ENCODE measurements around the gene NINJ2.
A peak's percentile ranks its signal among the peaks of the same experiment; 100 is the strongest.
"Not testable (repeated sequence)": the region's sequence is repeated elsewhere in the genome, so short reads cannot be mapped to it uniquely, and the experiment has no call there.

NINJ2 gene

GRCh38 chr12:640773-641172 is 22.5 kb downstream of the NINJ2 start:
- Mint-ChIP-seq H3K4me1 (ENCODE audit: low read depth) (peaks cover 69% of the 10 kb centered on the region), H3K4me3 (no peak overlapping the region), H3K27ac (peak overlapping the region; percentile 95), H3K36me3 (ENCODE audit: low read depth) (peaks cover 3% of the 10 kb centered on the region), H3K27me3 (no peaks in the 10 kb centered on the region), H3K9me3 (no peaks in the 10 kb centered on the region)
- DNase-seq: peak; percentile 20

- H3K4me1 Mint-ChIP-seq (ENCODE audit: low read depth): peaks cover 63% of the 10 kb centered on the region
- DNase-seq: no peak
- H3K4me3 Mint-ChIP-seq: no peak overlapping the region
Measured at GRCh38 chr12:639988-640387, 23.3 kb downstream of the NINJ2 start.

GRCh38 chr12:639566-639965 is 23.7 kb downstream of the NINJ2 start:
- no peaks in the 10 kb centered on the region for H3K27me3 Mint-ChIP-seq
- peak overlapping the region; percentile 95 for H3K27ac Mint-ChIP-seq
- no peaks in the 10 kb centered on the region for H3K9me3 Mint-ChIP-seq
- peak overlapping the region; percentile 29 for H3K4me3 Mint-ChIP-seq
- peaks cover 5% of the 10 kb centered on the region for H3K36me3 Mint-ChIP-seq (ENCODE audit: low read depth)
- H3K4me1 Mint-ChIP-seq (ENCODE audit: low read depth): peaks cover 59% of the 10 kb centered on the region
- DNase-seq: peak; percentile 33

More at GRCh38 chr12:639988-640387, 23.3 kb downstream of the NINJ2 start:
- Mint-ChIP-seq H3K9me3 (no peaks in the 10 kb centered on the region), H3K27ac (peak overlapping the region; percentile 95), H3K36me3 (ENCODE audit: low read depth) (peaks cover 5% of the 10 kb centered on the region), H3K27me3 (no peaks in the 10 kb centered on the region)

- no peaks in the 10 kb centered on the region for H3K9me3 Mint-ChIP-seq
- H3K27me3 Mint-ChIP-seq: no peaks in the 10 kb centered on the region
- peak overlapping the region; percentile 95 for H3K27ac Mint-ChIP-seq
- peak overlapping the region; percentile 29 for H3K4me3 Mint-ChIP-seq
- peaks cover 55% of the 10 kb centered on the region for H3K4me1 Mint-ChIP-seq (ENCODE audit: low read depth)
- DNase-seq: peak; percentile 40
- peaks cover 5% of the 10 kb centered on the region for H3K36me3 Mint-ChIP-seq (ENCODE audit: low read depth)
Measured at GRCh38 chr12:638953-639557, 24.2 kb downstream of the NINJ2 start.

GRCh38 chr12:636632-637031 is 26.6 kb downstream of the NINJ2 start:
- no peaks in the 10 kb centered on the region for H3K27me3 Mint-ChIP-seq
- peaks cover 5% of the 10 kb centered on the region for H3K36me3 Mint-ChIP-seq (ENCODE audit: low read depth)
- peaks cover 60% of the 10 kb centered on the region for H3K4me1 Mint-ChIP-seq (ENCODE audit: low read depth)
- no peak overlapping the region for H3K27ac Mint-ChIP-seq
- H3K4me3 Mint-ChIP-seq: no peak overlapping the region
- no peaks in the 10 kb centered on the region for H3K9me3 Mint-ChIP-seq
- no peak for DNase-seq

- DNase-seq: no peak
- H3K4me3 Mint-ChIP-seq: no peak overlapping the region
- H3K27ac Mint-ChIP-seq: peak overlapping the region; percentile 6
- H3K4me1 Mint-ChIP-seq (ENCODE audit: low read depth): peaks cover 44% of the 10 kb centered on the region
- H3K27me3 Mint-ChIP-seq: no peaks in the 10 kb centered on the region
- H3K9me3 Mint-ChIP-seq: no peaks in the 10 kb centered on the region
- H3K36me3 Mint-ChIP-seq (ENCODE audit: low read depth): peaks cover 9% of the 10 kb centered on the region
Measured at GRCh38 chr12:633731-634130, 29.5 kb downstream of the NINJ2 start.

- Mint-ChIP-seq H3K4me1 (ENCODE audit: low read depth) (peaks cover 38% of the 10 kb centered on the region), H3K9me3 (no peaks in the 10 kb centered on the region), H3K36me3 (ENCODE audit: low read depth) (peaks cover 9% of the 10 kb centered on the region), H3K4me3 (peak overlapping the region; percentile 82), H3K27ac (peak overlapping the region; percentile 68), H3K27me3 (no peaks in the 10 kb centered on the region)
- no peak for DNase-seq
Measured at GRCh38 chr12:632102-632696, 31.0 kb downstream of the NINJ2 start.

GRCh38 chr12:630656-631632 is 32.3 kb downstream of the NINJ2 start:
- H3K9me3 Mint-ChIP-seq: no peaks in the 10 kb centered on the region
- H3K4me3 Mint-ChIP-seq: peak overlapping the region; percentile 82
- H3K36me3 Mint-ChIP-seq (ENCODE audit: low read depth): peaks cover 9% of the 10 kb centered on the region
- H3K27me3 Mint-ChIP-seq: no peaks in the 10 kb centered on the region
- DNase-seq: peak; percentile 80
- peak overlapping the region; percentile 93 for H3K27ac Mint-ChIP-seq
- peaks cover 33% of the 10 kb centered on the region for H3K4me1 Mint-ChIP-seq (ENCODE audit: low read depth)

GRCh38 chr12:628742-629078 is 34.5 kb downstream of the NINJ2 start:
- H3K9me3 Mint-ChIP-seq; DNase-seq; H3K4me3 Mint-ChIP-seq; H3K27me3 Mint-ChIP-seq; H3K27ac Mint-ChIP-seq; H3K36me3 Mint-ChIP-seq (ENCODE audit: low read depth): not testable (repeated sequence)
- H3K4me1 Mint-ChIP-seq (ENCODE audit: low read depth): peaks cover 33% of the 10 kb centered on the region

- no peaks in the 10 kb centered on the region for H3K27me3 Mint-ChIP-seq
- H3K4me1 Mint-ChIP-seq (ENCODE audit: low read depth): peaks cover 39% of the 10 kb centered on the region
- peaks cover 3% of the 10 kb centered on the region for H3K36me3 Mint-ChIP-seq (ENCODE audit: low read depth)
- no peaks in the 10 kb centered on the region for H3K9me3 Mint-ChIP-seq
- DNase-seq: no peak
- no peak overlapping the region for H3K4me3 Mint-ChIP-seq
- no peak overlapping the region for H3K27ac Mint-ChIP-seq
Measured at GRCh38 chr12:627863-628741, 35.1 kb downstream of the NINJ2 start.

- no peak for DNase-seq
- no peak overlapping the region for H3K27ac Mint-ChIP-seq
- no peaks in the 10 kb centered on the region for H3K27me3 Mint-ChIP-seq
- H3K4me1 Mint-ChIP-seq (ENCODE audit: low read depth): peaks cover 39% of the 10 kb centered on the region
- H3K9me3 Mint-ChIP-seq: no peaks in the 10 kb centered on the region
- peaks cover 3% of the 10 kb centered on the region for H3K36me3 Mint-ChIP-seq (ENCODE audit: low read depth)
- H3K4me3 Mint-ChIP-seq: no peak overlapping the region
Measured at GRCh38 chr12:627285-627684, 36.0 kb downstream of the NINJ2 start.

GRCh38 chr12:625998-626397 is 37.2 kb downstream of the NINJ2 start:
- Mint-ChIP-seq H3K9me3 (no peaks in the 10 kb centered on the region), H3K36me3 (ENCODE audit: low read depth) (peaks cover 3% of the 10 kb centered on the region), H3K27ac (no peak overlapping the region), H3K27me3 (no peaks in the 10 kb centered on the region), H3K4me1 (ENCODE audit: low read depth) (peaks cover 40% of the 10 kb centered on the region), H3K4me3 (no peak overlapping the region)
- DNase-seq: no peak

- H3K27ac Mint-ChIP-seq: peak overlapping the region; percentile 95
- H3K27me3 Mint-ChIP-seq: no peaks in the 10 kb centered on the region
- H3K4me3 Mint-ChIP-seq: no peak overlapping the region
- H3K36me3 Mint-ChIP-seq (ENCODE audit: low read depth): no peaks in the 10 kb centered on the region
- H3K4me1 Mint-ChIP-seq (ENCODE audit: low read depth): peaks cover 43% of the 10 kb centered on the region
- DNase-seq: no peak
- no peaks in the 10 kb centered on the region for H3K9me3 Mint-ChIP-seq
Measured at GRCh38 chr12:623865-624372, 39.3 kb downstream of the NINJ2 start.

Data from activated T-cell treated with anti-CD3 and anti-CD28 coated beads, Interleukin-2, amount 50 U/mL, for 24 hours (primary cell).